ENCODE measurements around the gene LINC00632. TPM values are rescaled to one million over a fixed set of nuclear protein-coding genes. Genes with fewer than 3 reads are reported as not detected.

The LINC00632 gene
- total RNA-seq, 2 donors from 2014 or later, result 168 to 247 TPM

DNA sequence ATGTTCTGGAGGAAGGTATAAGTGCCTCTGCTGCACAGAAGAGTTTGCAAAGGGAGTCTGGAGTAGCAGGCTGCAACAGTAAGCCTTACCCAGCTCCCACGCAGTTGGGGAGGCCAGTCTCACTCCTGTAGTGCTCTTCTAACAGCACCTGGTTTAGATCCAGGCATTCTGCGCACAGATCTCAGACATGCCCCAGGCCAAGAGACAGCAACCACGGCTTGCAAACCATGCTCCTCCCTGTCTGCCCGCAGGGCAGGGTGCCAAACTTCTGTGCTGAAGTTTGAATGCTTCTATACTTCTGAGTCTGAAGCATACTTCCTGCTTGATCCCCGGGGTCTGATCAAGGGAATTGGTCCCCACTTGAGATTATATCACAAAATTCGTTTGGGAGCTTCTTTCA, 106.3 kb downstream of the LINC00632 start:
- Histone ChIP-seq H3K36me3 (ENCODE audit: control insufficient read depth, insufficient read depth, low read length) (no peaks in the 10 kb centered on the region), H3K27me3 (ENCODE audit: control insufficient read depth, insufficient read depth, low read length, poor library complexity, severe bottlenecking) (no peaks in the 10 kb centered on the region), H3K4me3 (ENCODE audit: low read length) (no peak overlapping the region), H3K9ac (ENCODE audit: extremely low read depth, low read length, poor library complexity, severe bottlenecking) (no peak overlapping the region), H3K4me1 (ENCODE audit: control insufficient read depth, insufficient read depth, low read length) (no peaks in the 10 kb centered on the region), H3K9me3 (ENCODE audit: control insufficient read depth, low read length) (peaks cover 21% of the 10 kb centered on the region), H3K27ac (ENCODE audit: low read depth, low read length) (no peak overlapping the region)
- Mint-ChIP-seq H3K9me3 (peaks cover 55% of the 10 kb centered on the region), H3K4me1 (peaks cover 2% of the 10 kb centered on the region), H3K4me3 (no peak overlapping the region), H3K27me3 (ENCODE audit: insufficient read depth) (no peaks in the 10 kb centered on the region), H3K36me3 (ENCODE audit: low read depth) (no peaks in the 10 kb centered on the region), H3K27ac (no peak overlapping the region)
- TF ChIP-seq, protein P1, sequence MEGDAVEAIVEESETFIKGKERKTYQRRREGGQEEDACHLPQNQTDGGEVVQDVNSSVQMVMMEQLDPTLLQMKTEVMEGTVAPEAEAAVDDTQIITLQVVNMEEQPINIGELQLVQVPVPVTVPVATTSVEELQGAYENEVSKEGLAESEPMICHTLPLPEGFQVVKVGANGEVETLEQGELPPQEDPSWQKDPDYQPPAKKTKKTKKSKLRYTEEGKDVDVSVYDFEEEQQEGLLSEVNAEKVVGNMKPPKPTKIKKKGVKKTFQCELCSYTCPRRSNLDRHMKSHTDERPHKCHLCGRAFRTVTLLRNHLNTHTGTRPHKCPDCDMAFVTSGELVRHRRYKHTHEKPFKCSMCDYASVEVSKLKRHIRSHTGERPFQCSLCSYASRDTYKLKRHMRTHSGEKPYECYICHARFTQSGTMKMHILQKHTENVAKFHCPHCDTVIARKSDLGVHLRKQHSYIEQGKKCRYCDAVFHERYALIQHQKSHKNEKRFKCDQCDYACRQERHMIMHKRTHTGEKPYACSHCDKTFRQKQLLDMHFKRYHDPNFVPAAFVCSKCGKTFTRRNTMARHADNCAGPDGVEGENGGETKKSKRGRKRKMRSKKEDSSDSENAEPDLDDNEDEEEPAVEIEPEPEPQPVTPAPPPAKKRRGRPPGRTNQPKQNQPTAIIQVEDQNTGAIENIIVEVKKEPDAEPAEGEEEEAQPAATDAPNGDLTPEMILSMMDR (conservative IDR thresholded peaks at IDR 0.05), result no peak
- no peak for DNase-seq
- 83 to 86% methylated on average over 4 to 6 of the region's 6 CpGs for WGBS, 2 experiments (ENCODE audit: insufficient coverage in 1 of 2, insufficient read length in 1 of 2)

DNA sequence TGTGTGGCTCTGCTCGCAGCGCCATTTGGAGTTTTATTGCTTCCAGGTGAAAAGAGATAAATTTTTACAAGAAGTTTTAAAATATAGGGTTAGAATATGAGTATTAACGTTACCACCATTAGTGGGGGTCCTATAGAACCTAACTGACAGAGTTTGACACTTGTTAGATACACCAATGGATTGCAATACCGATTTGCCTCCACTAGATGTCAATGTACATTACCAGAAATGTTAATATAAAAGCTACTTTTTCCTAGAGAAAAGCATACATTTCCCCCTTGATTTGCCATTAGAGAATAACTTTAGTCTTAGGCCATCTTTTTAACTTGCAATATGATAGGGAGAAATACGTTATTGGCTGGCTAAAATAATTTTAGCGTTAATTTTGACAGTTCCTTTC, 108.4 kb downstream of the LINC00632 start:
- Histone ChIP-seq H3K9ac (ENCODE audit: extremely low read depth, low read length, poor library complexity, severe bottlenecking) (no peak overlapping the region), H3K9me3 (ENCODE audit: control insufficient read depth, low read length) (peaks cover 3% of the 10 kb centered on the region), H3K36me3 (ENCODE audit: control insufficient read depth, insufficient read depth, low read length) (no peaks in the 10 kb centered on the region), H3K4me3 (ENCODE audit: low read length) (no peak overlapping the region), H3K27me3 (ENCODE audit: control insufficient read depth, insufficient read depth, low read length, poor library complexity, severe bottlenecking) (no peaks in the 10 kb centered on the region), H3K4me1 (ENCODE audit: control insufficient read depth, insufficient read depth, low read length) (no peaks in the 10 kb centered on the region), H3K27ac (ENCODE audit: low read depth, low read length) (no peak overlapping the region)
- no peaks in the 10 kb centered on the region for H3K27me3 Mint-ChIP-seq (ENCODE audit: insufficient read depth)
- H3K4me3 Mint-ChIP-seq, result no peak overlapping the region
- H3K27ac Mint-ChIP-seq, result no peak overlapping the region
- H3K36me3 Mint-ChIP-seq (ENCODE audit: low read depth), result no peaks in the 10 kb centered on the region
- TF ChIP-seq, protein P1 (conservative IDR thresholded peaks at IDR 0.05), result peak; percentile 79
- H3K9me3 Mint-ChIP-seq, result peaks cover 40% of the 10 kb centered on the region
- H3K4me1 Mint-ChIP-seq, result peaks cover 4% of the 10 kb centered on the region
- 73% methylated on average over 3 of the region's 6 CpGs; no CpG with 5 or more reads in 1 of the 2 experiments for whole genome bisulfite sequencing, 2 experiments (ENCODE audit: insufficient coverage in 1 of 2, insufficient read length in 1 of 2)
- no peak for DNase-seq

DNA sequence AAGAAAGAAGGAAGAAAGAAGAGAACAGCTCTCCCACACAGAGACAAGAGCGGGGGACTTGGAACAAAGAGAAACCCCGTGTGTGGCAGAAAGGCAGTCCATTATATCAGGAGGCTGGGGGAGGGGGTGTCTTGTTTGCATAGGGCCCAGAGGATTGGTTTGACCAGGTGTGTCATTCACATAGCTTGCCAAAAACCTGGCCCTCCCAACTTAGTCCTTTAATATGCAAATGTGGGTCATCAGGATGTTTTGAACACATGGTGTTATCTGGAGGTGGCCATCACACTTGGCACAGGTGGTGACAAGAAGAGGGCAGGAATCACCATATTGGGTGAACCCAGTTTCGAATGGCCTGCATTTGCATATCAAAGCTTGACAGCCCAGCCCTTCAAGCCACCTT, 111.7 kb downstream of the LINC00632 start:
- H3K36me3 ChIP-seq (ENCODE audit: control insufficient read depth, insufficient read depth, low read length), result no peaks in the 10 kb centered on the region
- Mint-ChIP-seq H3K27ac (no peak overlapping the region), H3K4me3 (no peak overlapping the region), H3K36me3 (ENCODE audit: low read depth) (no peaks in the 10 kb centered on the region), H3K4me1 (peaks cover 4% of the 10 kb centered on the region), H3K9me3 (peaks cover 18% of the 10 kb centered on the region), H3K27me3 (ENCODE audit: insufficient read depth) (no peaks in the 10 kb centered on the region)
- H3K27me3 ChIP-seq (ENCODE audit: control insufficient read depth, insufficient read depth, low read length, poor library complexity, severe bottlenecking), result no peaks in the 10 kb centered on the region
- TF ChIP-seq, protein P1 (conservative IDR thresholded peaks at IDR 0.05), result no peak
- H3K4me3 ChIP-seq (ENCODE audit: low read length), result no peak overlapping the region
- 66% methylated on average over 3 of the region's 3 CpGs; no CpG with 5 or more reads in 1 of the 2 experiments for WGBS, 2 experiments (ENCODE audit: insufficient coverage in 1 of 2, insufficient read length in 1 of 2)
- no peak overlapping the region for H3K9ac ChIP-seq (ENCODE audit: extremely low read depth, low read length, poor library complexity, severe bottlenecking)
- no peaks in the 10 kb centered on the region for H3K4me1 ChIP-seq (ENCODE audit: control insufficient read depth, insufficient read depth, low read length)
- H3K27ac ChIP-seq (ENCODE audit: low read depth, low read length), result no peak overlapping the region
- peak; percentile 58 for DNase-seq
- H3K9me3 ChIP-seq (ENCODE audit: control insufficient read depth, low read length), result no peaks in the 10 kb centered on the region

Data from endodermal cell (in vitro differentiated cells).